OCI-M2 (cell line): ENCODE results near the gene CMSS1.

ENCODE experiments used
- DNase-seq: peaks from one replicate; lab custom pipeline; 2025; ENCODE audit not compliant: unreplicated experiment; lab: John Stamatoyannopoulos, UW

The CMSS1 gene

DNA sequence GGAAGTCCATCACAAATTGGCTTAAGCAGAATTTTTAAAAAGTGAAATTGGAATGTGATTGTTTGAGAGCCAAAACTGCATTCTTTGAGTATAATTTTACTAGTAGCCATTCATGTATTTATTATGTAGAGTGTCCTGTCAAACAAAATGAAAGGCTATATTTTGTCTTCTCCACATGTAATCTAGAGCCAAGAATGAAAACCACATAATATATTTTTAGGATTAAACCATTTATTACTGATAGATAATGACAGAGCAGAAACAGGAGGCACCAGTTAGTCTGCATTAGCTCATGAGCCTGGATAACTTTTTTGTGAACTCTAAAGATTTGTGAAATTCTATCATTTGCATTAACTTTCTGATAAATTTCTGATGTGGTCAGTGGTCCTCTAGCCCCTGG is 166.5 kb downstream of the CMSS1 start:
- no peak for DNase-seq

DNA sequence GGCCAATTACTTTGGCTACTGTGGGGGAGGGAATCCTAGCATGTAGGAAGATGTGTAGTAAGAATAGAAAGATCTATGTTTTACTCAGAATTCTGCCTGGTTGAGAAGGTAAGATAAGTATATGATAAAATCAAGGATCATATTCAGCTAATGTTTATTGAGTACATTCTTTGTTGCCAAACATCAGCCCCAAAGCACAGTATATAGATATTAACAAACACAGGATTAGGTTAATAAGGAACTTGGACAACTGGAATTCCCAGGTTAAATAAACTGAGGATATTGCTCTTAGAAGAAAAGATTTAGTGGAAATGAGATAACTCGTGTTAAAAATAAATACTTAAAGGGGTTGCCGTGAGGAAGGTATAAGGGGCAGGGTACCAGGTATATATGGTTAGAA is 167.0 kb downstream of the CMSS1 start:
- no peak for DNase-seq

DNA sequence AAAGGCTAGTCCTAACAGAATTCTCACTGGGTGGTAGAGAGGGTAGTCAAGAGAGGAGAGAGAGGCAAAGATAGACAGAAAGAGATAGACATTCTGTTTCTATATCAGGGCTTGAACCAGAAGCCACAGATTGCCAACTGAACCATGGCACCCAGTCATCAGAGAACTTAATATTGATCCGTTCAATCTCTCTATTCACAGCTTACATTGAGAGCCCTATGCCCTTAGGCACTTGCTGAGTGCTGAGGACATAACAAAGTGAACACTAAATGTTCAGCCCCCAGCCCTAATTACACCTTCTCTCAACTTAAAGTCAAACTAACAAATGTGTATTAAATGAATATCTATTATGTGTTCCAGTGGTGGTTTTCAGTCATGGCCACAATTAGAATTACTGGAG is 172.5 kb downstream of the CMSS1 start:
- DNase-seq, result no peak

DNA sequence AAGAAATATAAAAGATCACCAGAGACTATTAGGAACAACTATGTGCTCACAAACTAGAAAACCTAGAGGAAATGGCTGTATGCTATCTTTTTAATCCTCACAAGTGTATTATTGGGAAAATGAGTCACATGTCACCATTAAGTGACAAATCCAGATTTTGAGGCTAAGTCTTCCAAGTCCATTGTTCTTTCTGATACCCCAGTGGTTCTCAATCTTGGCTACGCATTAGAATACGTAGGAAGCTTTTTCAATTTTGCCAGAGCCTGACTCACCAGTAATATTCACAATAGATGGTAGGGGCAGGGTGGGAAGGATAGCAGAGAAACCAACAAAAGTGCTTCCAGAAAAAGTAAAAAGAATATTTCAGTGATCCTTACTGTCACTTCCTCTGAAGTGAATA is 179.6 kb downstream of the CMSS1 start:
- DNase-seq, result no peak

DNA sequence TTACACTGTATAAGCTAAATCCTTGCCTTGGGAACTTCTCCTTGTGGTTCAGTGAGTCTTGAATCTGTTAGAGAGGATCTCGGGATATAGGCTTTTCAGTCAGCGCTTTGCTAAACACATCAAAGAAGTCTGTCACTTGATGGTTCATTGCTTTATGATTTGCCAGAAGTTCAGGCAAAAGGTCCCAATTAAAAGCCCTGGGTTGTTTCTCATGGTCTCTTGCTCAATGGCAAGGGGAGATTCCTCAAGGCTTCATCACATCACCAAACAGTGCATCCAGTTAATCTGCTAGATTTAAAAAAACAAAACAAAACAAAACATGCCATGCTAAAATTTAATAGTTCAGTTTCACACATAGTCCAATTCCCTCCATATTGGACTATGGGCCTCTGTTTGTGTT is 181.9 kb downstream of the CMSS1 start:
- no peak for DNase-seq

DNA sequence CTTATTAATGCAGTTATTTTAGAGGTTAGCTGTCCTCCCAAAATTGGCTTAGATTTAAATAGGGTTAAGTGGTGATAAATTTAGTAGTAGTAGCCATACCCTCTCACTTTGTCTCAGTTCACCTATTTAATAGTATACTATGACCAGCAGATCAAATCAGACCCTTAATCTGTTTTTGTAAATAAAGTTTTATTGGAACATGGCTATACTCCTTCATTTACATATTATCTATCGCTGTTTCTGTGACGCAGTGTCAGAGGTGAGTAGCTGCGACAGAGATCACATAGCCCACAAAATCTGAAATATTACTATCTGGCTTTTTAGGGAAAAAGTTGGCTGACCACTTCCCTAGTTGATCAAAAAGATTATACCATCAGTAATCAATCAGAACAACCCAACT is 183.4 kb downstream of the CMSS1 start:
- no peak for DNase-seq

DNA sequence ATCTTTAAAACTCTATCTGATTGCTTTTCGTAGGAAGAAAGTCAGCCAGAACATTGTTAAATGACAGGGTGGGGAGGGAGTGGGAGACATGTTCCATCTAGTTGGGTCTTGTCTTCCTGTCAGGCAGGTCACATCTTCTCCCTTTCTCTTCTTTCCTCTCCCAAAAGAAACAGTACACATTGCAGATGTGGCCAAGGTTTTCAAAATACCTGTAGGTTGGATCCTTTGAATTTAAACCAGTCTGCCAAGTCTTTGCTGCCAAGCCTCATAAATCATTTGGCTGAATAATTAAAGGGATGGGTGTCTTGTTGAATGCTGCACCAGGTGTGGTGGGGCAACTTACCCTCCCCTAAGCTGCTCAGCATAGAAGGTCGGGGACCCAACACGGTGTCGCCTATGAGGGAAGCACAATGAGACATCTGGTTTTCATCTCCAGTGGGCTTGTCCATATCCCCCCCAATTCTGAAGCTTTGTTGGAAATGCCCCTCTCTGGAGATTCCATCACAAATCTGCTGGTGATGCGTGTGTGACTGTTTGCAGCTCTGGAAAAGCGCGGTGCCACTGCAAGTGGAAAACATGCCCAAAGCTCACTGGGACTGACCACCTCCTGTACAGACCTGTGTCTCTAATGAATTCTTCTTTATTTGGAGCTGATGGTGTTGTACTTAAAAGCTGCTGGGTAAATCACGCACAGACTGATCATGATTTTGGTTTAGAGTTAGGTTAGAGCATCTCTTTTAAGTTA is 184.0 kb downstream of the CMSS1 start:
- no peak for DNase-seq

DNA sequence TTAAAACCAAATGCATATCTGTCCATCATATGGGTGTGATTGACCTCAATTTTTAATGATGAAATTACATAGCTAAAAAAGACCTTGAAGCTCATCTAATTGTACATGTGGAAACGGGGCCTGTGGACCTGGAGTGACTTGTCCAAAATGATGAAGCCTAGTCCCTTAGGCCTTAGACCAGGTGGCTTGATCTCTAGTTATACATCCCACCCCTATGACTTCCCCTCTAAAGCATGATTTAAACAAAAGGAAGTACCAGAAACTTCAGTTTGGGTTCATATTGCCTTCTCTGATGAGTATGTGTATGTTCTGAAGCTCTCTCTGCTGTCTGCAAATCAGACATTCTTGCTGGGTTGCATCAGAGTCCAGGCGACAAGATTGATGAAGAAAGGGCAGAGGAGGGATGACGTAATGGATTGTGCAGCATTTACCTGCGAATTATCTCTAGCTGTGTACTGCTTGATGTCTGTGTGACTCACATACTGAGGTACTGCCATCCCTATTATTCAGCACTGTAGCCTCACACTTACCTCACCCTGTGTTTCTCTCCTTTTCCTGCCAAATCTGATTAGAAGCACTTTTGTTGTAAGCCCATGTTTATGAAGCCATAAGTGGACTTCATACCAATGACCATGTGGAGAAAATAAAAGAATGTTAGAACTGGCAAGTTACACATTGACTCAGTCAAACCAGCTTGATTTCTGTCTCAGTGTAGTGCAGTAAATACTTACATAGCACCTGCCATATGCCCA is 185.1 kb downstream of the CMSS1 start:
- no peak for DNase-seq

DNA sequence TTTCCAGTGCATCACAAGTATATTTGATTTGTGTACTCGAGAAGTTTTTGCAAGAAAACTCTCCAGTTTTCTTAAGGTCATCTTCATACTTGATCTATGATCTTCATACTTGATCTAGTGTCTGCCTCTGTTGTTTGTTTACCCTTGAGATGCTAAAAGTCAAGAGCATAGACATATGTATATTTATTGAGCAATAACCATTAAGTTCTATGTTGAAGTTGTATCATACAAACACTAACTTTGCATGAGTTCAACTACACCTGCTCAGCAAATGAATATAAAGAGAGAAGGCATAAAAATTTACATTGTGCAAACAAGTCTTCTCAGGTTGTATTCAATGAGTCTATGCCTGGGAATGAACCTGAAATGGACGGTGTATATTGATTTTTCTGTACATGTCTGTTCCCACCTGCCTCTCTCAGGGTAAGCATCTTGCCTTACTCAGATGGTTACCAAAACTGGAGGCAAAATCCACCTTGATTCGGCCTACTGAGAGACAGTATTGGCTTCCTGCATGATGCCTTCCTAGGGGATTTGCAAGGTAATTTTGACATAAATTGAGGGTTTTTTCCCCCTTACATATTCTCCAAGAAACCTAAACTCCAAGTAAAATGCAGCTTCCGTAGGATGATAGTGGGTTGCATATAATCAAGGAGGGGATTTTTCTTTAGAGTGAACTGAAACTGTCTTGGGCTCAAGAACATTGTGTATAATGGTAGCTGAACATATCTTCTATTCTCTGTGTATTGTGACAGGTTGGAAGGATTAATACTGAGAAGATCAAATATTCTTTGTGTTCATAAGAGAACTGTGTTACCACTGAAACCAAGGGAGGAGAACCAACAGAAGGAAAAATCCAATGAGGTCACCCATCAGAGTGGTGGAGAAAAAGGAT is 186.2 kb downstream of the CMSS1 start:
- no peak for DNase-seq

DNA sequence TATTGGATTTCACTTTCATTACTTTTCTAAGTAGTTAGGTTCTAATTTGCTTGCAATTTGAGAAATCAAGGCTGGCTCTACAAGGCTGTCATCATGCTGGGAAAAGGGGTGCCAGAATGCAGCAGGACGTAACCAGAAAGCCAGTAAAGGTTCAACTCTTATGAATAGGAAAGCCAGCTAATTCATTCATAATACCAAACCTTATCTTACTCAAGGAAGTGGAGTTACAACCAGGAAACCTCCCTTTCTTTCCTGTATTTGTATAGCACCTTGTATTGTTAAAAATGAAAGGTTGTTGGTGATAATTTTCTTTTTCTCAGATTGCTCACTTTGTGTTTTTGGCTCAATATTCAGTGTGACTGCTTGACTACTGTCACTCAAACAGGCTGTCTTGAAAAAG is 187.3 kb downstream of the CMSS1 start:
- no peak for DNase-seq

DNA sequence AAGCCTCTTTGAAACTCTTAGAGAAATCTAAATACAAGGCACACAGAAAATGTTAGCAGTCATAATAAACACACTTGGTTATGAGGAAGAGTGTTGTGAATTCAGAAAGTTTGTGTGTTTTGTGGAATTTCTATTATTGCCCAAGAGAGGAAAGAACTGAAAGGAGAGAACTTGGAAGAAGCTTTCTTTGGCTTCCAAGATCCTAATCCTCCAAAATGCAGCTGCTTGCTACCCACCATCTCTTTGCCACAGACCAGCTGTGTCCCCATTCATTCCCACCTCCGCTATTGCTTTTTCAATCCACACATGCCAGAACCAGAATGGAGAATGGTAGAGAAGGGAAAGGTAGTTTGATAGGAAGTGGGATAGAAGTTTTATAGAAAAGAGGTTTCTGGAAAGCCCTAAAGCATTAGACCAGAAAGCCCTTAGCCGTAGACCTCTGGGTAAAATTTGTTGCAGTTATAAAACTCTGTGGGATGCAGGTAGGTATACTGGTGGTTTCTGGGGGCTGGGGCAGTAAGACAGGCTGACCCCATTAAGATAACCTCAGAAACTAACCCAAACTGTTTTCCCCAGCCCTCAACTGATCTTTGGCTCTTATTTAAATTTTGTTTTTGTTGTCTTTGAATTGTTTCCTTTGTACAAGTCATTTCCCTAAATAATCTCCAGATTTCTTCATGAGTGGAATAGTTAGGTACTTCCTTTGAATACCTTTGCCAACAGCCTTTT is 188.2 kb downstream of the CMSS1 start:
- DNase-seq, result no peak

DNA sequence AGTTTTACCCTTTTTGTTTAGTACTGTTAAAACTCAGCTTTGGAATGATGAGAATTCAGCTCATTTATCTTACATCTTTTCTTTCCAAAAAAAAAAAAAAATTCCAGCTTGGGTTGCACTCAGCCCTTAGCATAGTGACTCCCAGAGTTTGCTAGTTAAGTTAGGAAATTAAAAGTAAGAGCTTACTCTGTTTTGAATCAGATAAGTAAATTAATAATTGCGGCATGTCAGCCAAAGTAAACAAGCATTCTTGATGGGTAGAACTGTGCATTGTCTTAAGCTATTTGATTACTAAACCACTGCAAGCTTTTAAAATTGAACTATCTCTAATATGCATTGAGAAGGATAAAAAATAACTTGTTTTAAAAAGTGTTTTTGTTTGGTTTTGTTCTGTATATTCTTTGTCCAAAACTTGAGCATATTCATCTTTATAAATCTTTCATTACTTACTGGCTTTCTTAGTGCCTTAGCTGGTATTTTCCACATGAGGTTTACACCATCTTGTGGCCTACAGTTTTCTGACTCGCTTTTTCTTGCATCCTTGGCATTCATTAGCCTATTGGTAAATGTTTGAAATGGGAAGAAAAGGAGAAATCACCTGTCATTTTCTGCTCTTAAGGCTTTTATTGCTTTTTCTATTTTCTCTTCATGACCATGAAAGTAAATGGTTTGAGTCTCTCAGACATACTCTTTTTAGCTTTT is 189.1 kb downstream of the CMSS1 start:
- DNase-seq, result no peak

DNA sequence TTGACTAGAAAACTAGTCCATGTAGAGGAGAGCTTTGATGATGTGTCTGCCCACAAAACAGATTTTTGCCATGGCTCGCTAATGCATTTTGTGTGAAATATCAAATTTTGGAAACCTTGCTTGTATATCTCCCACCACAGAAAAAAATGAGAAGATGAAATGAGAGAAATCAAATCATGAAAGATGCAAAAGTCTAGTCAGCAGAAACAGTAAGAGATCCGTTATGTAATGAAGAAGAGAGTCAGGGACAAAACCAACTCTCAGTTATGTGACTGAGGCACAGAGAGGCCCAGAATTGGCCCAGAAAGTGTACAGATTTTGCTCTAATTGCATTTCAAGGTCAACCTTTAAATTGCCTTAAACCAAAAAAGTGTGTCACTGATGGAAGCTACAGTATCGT is 189.7 kb downstream of the CMSS1 start:
- DNase-seq, result no peak

DNA sequence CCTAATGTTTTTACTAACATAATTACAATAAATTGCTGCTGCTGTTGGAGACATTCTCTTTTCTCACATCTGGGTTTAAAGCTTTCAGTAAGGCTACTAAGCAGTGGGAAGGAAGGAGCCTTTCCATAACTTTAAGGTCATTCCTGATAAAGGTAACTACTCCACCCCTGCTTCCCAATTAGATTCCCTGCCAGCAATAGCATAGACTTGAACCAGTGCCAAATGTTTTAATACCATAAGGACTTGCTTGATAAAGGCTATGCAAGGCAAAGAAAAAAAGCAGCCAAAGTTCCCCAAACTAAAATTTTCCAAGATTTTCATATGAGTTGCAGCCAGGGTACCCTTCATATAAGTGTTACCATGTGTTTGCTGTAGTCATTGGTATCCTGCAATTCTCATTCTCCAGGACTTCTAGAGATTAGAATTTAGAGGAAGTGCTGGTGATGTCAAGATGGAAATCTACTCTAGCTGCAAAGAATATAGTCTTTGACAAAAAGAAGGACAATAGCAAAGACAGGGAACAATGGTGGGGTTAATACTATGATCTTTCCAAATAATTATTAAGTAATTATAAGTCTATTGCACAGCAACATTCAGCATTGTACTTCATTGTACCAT is 190.5 kb downstream of the CMSS1 start:
- DNase-seq, result no peak

DNA sequence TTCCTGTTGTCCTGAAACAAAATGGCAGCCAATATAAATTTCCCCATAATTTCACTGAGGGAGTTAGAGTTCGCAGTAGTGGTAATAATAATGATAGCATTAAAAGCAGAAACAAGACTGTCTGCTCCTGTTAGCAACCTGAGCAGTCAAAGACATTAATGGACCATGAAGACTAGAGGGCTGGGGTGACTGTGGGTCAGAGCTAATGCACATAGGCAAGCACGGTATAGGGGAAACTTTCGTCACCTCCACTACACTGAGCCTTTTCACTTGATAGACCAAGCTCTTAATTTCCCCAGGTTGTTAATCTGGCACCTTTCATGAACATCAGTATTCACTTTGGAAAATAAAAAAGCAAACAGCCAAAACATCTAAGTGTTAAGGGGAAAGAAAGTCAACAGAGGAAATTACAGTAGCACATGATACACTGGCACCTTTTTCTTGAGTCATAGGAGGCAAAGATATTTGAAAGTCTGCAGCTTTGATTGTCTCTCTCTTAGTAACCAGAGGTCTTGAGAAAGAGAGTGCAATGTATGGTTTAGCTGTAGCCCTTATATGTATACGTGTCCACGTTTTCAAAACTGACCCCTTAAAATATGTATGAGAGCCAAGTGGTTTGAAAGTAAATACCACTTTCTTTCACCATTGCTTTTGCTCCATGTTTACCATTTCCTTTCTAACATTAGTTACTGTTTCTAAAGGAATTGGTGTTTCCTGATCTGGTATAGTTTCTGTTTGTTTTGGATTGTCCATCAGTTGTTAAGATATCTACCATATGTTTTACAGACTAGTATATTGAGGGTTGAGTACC is 191.8 kb downstream of the CMSS1 start:
- DNase-seq, result no peak

DNA sequence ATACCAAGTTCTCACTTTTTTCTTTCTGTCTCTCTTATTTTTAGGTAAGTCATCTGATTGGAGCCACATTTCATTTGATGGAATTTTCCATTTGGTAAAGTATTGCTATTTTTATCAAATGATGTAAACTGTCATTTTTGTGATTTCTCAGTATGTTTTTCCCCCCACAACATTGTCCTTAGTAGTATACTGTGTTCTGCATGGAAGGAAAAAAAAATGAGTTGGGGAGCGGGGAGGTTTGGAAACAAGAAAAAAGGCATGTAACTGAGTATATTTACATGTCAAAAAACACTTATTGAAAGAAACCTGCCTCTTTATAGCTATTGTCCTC is 192.4 kb downstream of the CMSS1 start:
- no peak for DNase-seq

DNA sequence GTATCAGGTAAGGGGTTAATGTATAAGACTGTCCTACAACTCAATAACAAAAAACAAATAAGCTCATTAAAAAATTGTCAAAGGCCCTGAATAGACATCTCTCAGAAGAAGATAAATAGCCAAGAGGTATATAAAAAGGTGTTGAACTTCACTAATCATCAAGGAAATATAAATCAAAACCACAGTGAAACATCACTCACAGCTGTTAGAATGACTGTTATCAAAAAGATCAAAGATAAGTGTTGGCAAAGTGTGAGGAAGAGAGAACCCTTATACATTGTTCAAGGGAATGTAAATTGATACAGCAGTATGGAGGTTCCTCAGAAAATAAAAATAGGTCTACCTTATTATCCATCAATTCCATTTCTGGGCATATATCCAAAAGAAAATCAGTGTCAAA is 201.1 kb downstream of the CMSS1 start:
- no peak for DNase-seq

DNA sequence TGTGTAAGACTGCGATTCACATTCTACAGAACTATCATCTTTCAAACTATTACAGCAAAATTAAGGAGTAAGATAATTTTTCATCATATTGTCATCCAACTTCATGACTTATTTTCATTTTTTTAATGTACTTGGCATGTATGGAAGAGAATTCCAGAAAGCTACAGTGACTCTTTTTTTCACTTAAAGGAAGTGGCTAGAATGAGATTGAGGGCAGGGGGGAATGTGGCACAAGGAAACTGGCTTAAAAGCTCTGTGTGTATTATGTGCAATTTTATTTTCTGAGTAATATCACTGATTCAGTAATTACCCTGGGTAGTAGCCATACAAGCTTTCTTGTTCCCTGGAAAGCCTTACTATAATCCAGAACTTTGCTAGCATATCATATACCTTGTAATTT is 202.1 kb downstream of the CMSS1 start:
- no peak for DNase-seq

DNA sequence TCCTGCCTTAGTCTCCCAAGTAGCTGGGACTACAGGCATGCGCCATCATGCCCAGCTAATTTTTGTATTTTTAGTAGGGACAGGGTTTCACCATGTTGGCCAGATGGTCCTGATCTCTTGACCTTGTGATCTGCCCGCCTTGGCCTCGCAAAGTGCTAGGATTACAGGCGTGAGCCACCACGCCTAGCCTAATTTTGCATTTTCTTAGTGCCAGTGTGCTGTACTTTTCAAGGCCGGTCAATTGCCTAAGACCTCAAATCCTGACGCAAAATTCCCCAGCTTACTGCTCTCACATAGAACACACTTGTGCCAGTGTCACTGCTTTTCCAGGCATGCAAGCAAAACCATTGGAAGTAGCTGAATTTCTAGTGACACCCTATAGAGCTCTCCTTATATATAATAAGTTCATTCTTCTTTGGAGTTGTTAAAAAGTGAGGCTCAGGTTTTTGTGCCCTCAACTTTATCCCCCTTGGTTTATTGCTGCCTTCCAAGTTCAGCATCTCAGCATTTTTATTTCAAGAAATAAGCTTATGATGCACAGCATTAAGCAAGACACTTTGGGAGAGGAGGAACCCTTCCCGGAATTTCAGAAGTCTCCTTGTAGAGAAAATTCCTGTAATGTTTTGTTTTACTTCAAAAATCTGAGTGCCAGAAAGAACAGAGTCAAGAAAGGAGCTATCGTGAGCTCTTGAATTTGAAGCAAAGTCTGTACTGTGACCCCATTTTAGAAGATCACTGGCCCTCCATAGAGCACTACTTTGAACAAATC is 203.4 kb downstream of the CMSS1 start:
- no peak for DNase-seq
